ENCODE data around the gene E2F8.

DNA sequence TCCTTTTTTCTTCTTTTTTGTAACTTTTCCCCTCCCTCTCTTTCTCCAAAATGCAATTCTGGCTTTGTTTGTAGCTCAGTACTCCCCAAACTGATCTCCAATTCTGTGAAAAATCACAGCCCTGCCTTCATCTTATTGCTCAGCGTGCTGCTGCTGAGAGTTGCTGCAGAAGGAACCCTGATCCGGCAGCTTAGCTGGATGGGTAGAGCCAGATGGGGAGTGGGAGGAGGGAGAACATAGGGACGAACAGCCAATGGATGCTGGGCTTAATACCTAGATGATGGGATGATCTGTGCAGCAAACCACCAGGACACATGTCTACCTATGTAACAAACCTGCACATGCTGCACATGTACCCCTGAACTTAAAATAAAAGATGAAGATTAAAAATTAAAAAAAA, 47.5 kb upstream of the E2F8 start:
- TF ChIP-seq, protein P1, sequence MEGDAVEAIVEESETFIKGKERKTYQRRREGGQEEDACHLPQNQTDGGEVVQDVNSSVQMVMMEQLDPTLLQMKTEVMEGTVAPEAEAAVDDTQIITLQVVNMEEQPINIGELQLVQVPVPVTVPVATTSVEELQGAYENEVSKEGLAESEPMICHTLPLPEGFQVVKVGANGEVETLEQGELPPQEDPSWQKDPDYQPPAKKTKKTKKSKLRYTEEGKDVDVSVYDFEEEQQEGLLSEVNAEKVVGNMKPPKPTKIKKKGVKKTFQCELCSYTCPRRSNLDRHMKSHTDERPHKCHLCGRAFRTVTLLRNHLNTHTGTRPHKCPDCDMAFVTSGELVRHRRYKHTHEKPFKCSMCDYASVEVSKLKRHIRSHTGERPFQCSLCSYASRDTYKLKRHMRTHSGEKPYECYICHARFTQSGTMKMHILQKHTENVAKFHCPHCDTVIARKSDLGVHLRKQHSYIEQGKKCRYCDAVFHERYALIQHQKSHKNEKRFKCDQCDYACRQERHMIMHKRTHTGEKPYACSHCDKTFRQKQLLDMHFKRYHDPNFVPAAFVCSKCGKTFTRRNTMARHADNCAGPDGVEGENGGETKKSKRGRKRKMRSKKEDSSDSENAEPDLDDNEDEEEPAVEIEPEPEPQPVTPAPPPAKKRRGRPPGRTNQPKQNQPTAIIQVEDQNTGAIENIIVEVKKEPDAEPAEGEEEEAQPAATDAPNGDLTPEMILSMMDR (IDR thresholded peaks at IDR 0.05): no peak
- TF ChIP-seq POLR2A (IDR thresholded peaks at IDR 0.05): no peak
